ENCODE results near the gene ARPC5. TPM values are rescaled to one million over a fixed set of nuclear protein-coding genes. Genes with fewer than 3 reads are reported as not detected.

Gene ARPC5
- total and polyA plus RNA-seq, 2 experiments from 2014 or later: 77.3 to 179 TPM

- H3K27ac ChIP-seq: no peak overlapping the region
- H3K4me1 ChIP-seq (ENCODE audit: low read depth): peaks cover 35% of the 10 kb centered on the region
- H3K9me3 ChIP-seq (ENCODE audit: low read depth): no peaks in the 10 kb centered on the region
- DNase-seq (ENCODE audit: low read depth in 1 of 2, low spot score in 1 of 2): peak; percentile 33 to 35
- no peaks in the 10 kb centered on the region for H3K27me3 ChIP-seq
- no peaks in the 10 kb centered on the region for H3K36me3 ChIP-seq
- no peak for TF ChIP-seq CTCF (IDR thresholded peaks at IDR 0.05; ENCODE audit: low read depth, low read length)
- H3K4me3 ChIP-seq: no peak overlapping the region
Observed at GRCh38 chr1:183580281-183580682, 55.3 kb downstream of the ARPC5 start.

- Histone ChIP-seq H3K27ac (no peak overlapping the region), H3K9me3 (ENCODE audit: low read depth) (no peaks in the 10 kb centered on the region), H3K4me1 (ENCODE audit: low read depth) (peaks cover 35% of the 10 kb centered on the region), H3K36me3 (no peaks in the 10 kb centered on the region), H3K27me3 (no peaks in the 10 kb centered on the region), H3K4me3 (no peak overlapping the region)
- TF ChIP-seq CTCF (IDR thresholded peaks at IDR 0.05; ENCODE audit: low read depth, low read length): no peak
- DNase-seq (ENCODE audit: low read depth in 1 of 2, low spot score in 1 of 2): peak in 1 of 2 donors; percentile 64
Observed at GRCh38 chr1:183578856-183579255, 56.7 kb downstream of the ARPC5 start.

GRCh38 chr1:183577897-183578465 is 57.6 kb downstream of the ARPC5 start:
- no peaks in the 10 kb centered on the region for H3K36me3 ChIP-seq
- H3K4me3 ChIP-seq: no peak overlapping the region
- no peak for DNase-seq (ENCODE audit: low read depth in 1 of 2, low spot score in 1 of 2)
- no peaks in the 10 kb centered on the region for H3K9me3 ChIP-seq (ENCODE audit: low read depth)
- no peak for TF ChIP-seq CTCF (IDR thresholded peaks at IDR 0.05; ENCODE audit: low read depth, low read length)
- H3K27ac ChIP-seq: peak overlapping the region; percentile 45
- no peaks in the 10 kb centered on the region for H3K27me3 ChIP-seq
- peaks cover 35% of the 10 kb centered on the region for H3K4me1 ChIP-seq (ENCODE audit: low read depth)

- no peak for TF ChIP-seq CTCF (IDR thresholded peaks at IDR 0.05; ENCODE audit: low read depth, low read length)
- H3K36me3 ChIP-seq: no peaks in the 10 kb centered on the region
- no peaks in the 10 kb centered on the region for H3K9me3 ChIP-seq (ENCODE audit: low read depth)
- no peaks in the 10 kb centered on the region for H3K27me3 ChIP-seq
- H3K27ac ChIP-seq: peak overlapping the region; percentile 45
- no peak overlapping the region for H3K4me3 ChIP-seq
- DNase-seq (ENCODE audit: low read depth in 1 of 2, low spot score in 1 of 2): peak in 1 of 2 donors; percentile 60
- H3K4me1 ChIP-seq (ENCODE audit: low read depth): peaks cover 35% of the 10 kb centered on the region
Observed at GRCh38 chr1:183576537-183576936, 59.0 kb downstream of the ARPC5 start.

- no peaks in the 10 kb centered on the region for H3K27me3 ChIP-seq
- H3K4me3 ChIP-seq: no peak overlapping the region
- no peak overlapping the region for H3K27ac ChIP-seq
- no peaks in the 10 kb centered on the region for H3K9me3 ChIP-seq (ENCODE audit: low read depth)
- peaks cover 35% of the 10 kb centered on the region for H3K4me1 ChIP-seq (ENCODE audit: low read depth)
- TF ChIP-seq CTCF (IDR thresholded peaks at IDR 0.05; ENCODE audit: low read depth, low read length): no peak
- no peaks in the 10 kb centered on the region for H3K36me3 ChIP-seq
- DNase-seq (ENCODE audit: low read depth in 1 of 2, low spot score in 1 of 2): no peak
Observed at GRCh38 chr1:183575606-183576005, 60.0 kb downstream of the ARPC5 start.
